GM23338 (cell line): ENCODE measurements around the gene PITPNC1. TPM values are rescaled to one million over a fixed set of nuclear protein-coding genes. Genes with fewer than 3 reads are reported as not detected.

Experiments used
- ATAC-seq: fragments of 200-7000 bp; cut with Tn5 transposase; 3 replicates; pipeline ENCODE4 v1.9.1; 2020
- DNase-seq: peaks from one replicate; pipeline ENCODE4 v3.0.0-alpha.2; 2015; ENCODE audit warnings: low spot score
- H2AFZ ChIP-seq: fragments of 200-600 bp; sonication (generic); 2 replicates; pipeline ENCODE4 v1.8.0; 2016; ENCODE audit warnings: antibody characterized with exemption, mild to moderate bottlenecking, moderate library complexity
- H3F3A ChIP-seq: fragments of 200-600 bp; sonication (generic); replicated peaks from 2 replicates; pipeline ENCODE4 v1.8.0; 2017; ENCODE audit warnings: antibody characterized with exemption, mixed run types, low read depth
- H3K27ac ChIP-seq: fragments of 200-600 bp; sonication (generic); 2 replicates; pipeline ENCODE4 v1.6.1; 2016; ENCODE audit warnings: low read depth
- H3K27me3 ChIP-seq: fragments of 200-600 bp; sonication (generic); 2 replicates; pipeline ENCODE4 v1.8.0; 2016; ENCODE audit warnings: mild to moderate bottlenecking, mixed run types, moderate library complexity; ENCODE audit not compliant: insufficient read depth
- H3K36me3 ChIP-seq: fragments of 200-600 bp; sonication (generic); 2 replicates; pipeline ENCODE4 v1.8.0; 2016; ENCODE audit warnings: mild to moderate bottlenecking; ENCODE audit not compliant: insufficient read depth
- H3K4me1 ChIP-seq: fragments of 200-600 bp; sonication (generic); 2 replicates; pipeline ENCODE4 v1.8.0; 2016; ENCODE audit warnings: mild to moderate bottlenecking, moderate library complexity; ENCODE audit not compliant: insufficient read depth
- H3K4me2 ChIP-seq: fragments of 200-600 bp; sonication (generic); 2 replicates; pipeline ENCODE4 v1.7.1; 2017; ENCODE audit warnings: mixed run types
- H3K4me3 ChIP-seq: fragments of 200-600 bp; sonication (generic); 2 replicates; pipeline ENCODE4 v1.6.1; 2016; ENCODE audit warnings: mixed run types
- H3K79me2 ChIP-seq: fragments of 200-600 bp; sonication (generic); replicated peaks from 2 replicates; pipeline ENCODE4 v1.8.0; 2017; ENCODE audit warnings: mild to moderate bottlenecking; ENCODE audit not compliant: insufficient read depth
- H3K9me2 ChIP-seq: fragments of 200-600 bp; sonication (generic); 2 replicates; pipeline ENCODE4 v1.8.0; 2017; ENCODE audit not compliant: insufficient read depth
- H4K20me1 ChIP-seq: fragments of 200-600 bp; sonication (generic); replicated peaks from 2 replicates; pipeline ENCODE4 v1.8.0; 2017; ENCODE audit warnings: mild to moderate bottlenecking; ENCODE audit not compliant: insufficient read depth
- H3K27ac Mint-ChIP-seq: 2 replicates; pipeline ENCODE4 v1.8.0; 2020; ENCODE audit warnings: inconsistent platforms, mild to moderate bottlenecking, moderate library complexity, mixed read lengths
- H3K27me3 Mint-ChIP-seq: 3 replicates; pipeline ENCODE4 v1.8.0; 2022; ENCODE audit warnings: low read depth, mild to moderate bottlenecking, moderate library complexity, mixed read lengths, inconsistent platforms; ENCODE audit not compliant: insufficient read depth, poor library complexity
- H3K36me3 Mint-ChIP-seq: 3 replicates; pipeline ENCODE4 v1.8.0; 2021; ENCODE audit warnings: low read depth, mild to moderate bottlenecking, inconsistent platforms, moderate library complexity, mixed read lengths
- H3K4me1 Mint-ChIP-seq: 3 replicates; pipeline ENCODE4 v1.8.0; 2020; ENCODE audit warnings: mild to moderate bottlenecking, inconsistent platforms, mixed read lengths
- H3K4me3 Mint-ChIP-seq: 3 replicates; pipeline ENCODE4 v1.8.0; 2021; ENCODE audit warnings: moderate library complexity, mild to moderate bottlenecking, inconsistent platforms, mixed read lengths
- H3K9me3 Mint-ChIP-seq: 3 replicates; pipeline ENCODE4 v1.8.0; 2020; ENCODE audit warnings: moderate library complexity, mild to moderate bottlenecking, inconsistent platforms, mixed read lengths
- CREB1 ChIP-seq: fragments of 250-450 bp; sonication (Bioruptor Pico); IDR thresholded peaks from 2 replicates; pipeline ENCODE4 v1.5.0; 2020; ENCODE audit warnings: low read depth, mild to moderate bottlenecking, moderate library complexity
- EZH2 ChIP-seq: fragments of 200-600 bp; sonication (generic); IDR thresholded peaks from one replicate; pipeline ENCODE4 v1.8.0; 2017; ENCODE audit warnings: antibody characterized with exemption, mild to moderate bottlenecking, low read depth; ENCODE audit not compliant: unreplicated experiment
- EZH2phosphoT487 ChIP-seq: fragments of 200-600 bp; sonication (generic); IDR thresholded peaks from one replicate; pipeline ENCODE4 v1.8.1; 2018; ENCODE audit warnings: antibody characterized with exemption; ENCODE audit not compliant: unreplicated experiment
- JUNB ChIP-seq: IDR thresholded peaks from one replicate; pipeline ENCODE4 v1.6.1; 2016; ENCODE audit warnings: antibody characterized with exemption; ENCODE audit not compliant: unreplicated experiment
- POLR2AphosphoS5 ChIP-seq: IDR thresholded peaks from 2 replicates; pipeline ENCODE4 v1.6.1; 2016; ENCODE audit warnings: antibody characterized with exemption, low read depth
- STAT1 ChIP-seq: IDR thresholded peaks from one replicate; pipeline ENCODE4 v1.6.1; 2016; ENCODE audit warnings: antibody characterized with exemption; ENCODE audit not compliant: unreplicated experiment
- ZNF114 ChIP-seq: fragments of 250-450 bp; sonication (Bioruptor Pico); IDR thresholded peaks from 2 replicates; pipeline ENCODE4 v1.5.0; 2020; ENCODE audit warnings: mild to moderate bottlenecking, moderate library complexity
- ZNF331 ChIP-seq: fragments of 250-450 bp; sonication (Bioruptor Pico); IDR thresholded peaks from 2 replicates; pipeline ENCODE4 v1.5.0; 2020; ENCODE audit warnings: low read depth, mild to moderate bottlenecking, moderate library complexity
- polyA plus RNA-seq: library from polyadenylated mRNA; unstranded; fragments of >200 nt; fragmentation: Nextera tagmentation; extraction: Ambion mirVana; gene quantifications from 2 replicates; pipeline ENCODE4 v1.2.1, GENCODE V29; 2016
- total RNA-seq: library from RNA; depleted of rRNA; stranded (reverse); fragments of >200 nt; shearing (Covaris generic); gene quantifications from 2 replicates; pipeline ENCODE4 v1.2.3, GENCODE V29; 2014
- TF ChIP-seq, protein P1 (sequence below): IDR thresholded peaks from 2 replicates; pipeline ENCODE4 v1.6.1; 2016; ENCODE audit warnings: antibody characterized with exemption
- TF ChIP-seq, protein P2 (sequence below): fragments of 250-450 bp; sonication (Bioruptor Pico); IDR thresholded peaks from 2 replicates; pipeline ENCODE4 v1.5.0; 2020; ENCODE audit warnings: mild to moderate bottlenecking, moderate library complexity
- TF ChIP-seq, protein P3 (sequence below): IDR thresholded peaks from one replicate; pipeline ENCODE4 v1.6.1; 2018; ENCODE audit warnings: antibody characterized with exemption; ENCODE audit not compliant: unreplicated experiment
- TF ChIP-seq, protein P4 (sequence below), 2 experiments: fragments of 200-600 bp in 1 of 2; sonication (generic) in 1 of 2; conservative IDR thresholded peaks; 2 replicates each; pipeline versions ENCODE4 v1.5.1 to v1.6.1; 2016 to 2017; ENCODE audit warnings: antibody characterized with exemption in 2 of 2, low read depth in 2 of 2, mild to moderate bottlenecking in 2 of 2, moderate library complexity in 1 of 2

The PITPNC1 gene
- total and polyA plus RNA-seq, 2 experiments from 2014 or later, result 23.0 to 32.6 TPM

DNA sequence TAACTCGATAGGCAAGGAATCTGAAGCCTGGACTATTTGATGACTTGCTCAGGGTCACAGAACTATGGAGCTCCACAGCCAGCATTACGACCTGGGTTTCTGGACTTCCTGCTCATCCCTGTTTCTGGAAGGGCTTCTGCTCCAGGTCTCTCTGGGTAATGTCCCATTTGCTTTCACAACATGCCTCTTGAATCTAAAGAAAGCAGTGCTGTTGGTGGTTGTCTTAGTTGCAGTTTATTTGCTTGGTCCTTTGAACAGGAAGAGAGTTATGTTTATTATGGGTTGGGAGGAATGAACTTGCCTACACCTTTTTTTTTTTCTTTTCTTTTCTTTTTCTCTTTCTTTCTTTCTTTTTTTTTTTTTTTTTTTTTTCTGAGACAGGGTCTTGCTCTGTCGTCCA lies 84.8 kb downstream of the PITPNC1 start:
- H2AFZ ChIP-seq, result no peak overlapping the region
- H3K9me2 ChIP-seq, result no peaks in the 10 kb centered on the region
- peaks cover 16% of the 10 kb centered on the region for H3K4me1 ChIP-seq
- Mint-ChIP-seq H3K27me3 (no peaks in the 10 kb centered on the region), H3K36me3 (peaks cover 16% of the 10 kb centered on the region), H3K4me1 (peaks cover 28% of the 10 kb centered on the region), H3K27ac (no peak overlapping the region), H3K4me3 (no peak overlapping the region), H3K9me3 (peaks cover 13% of the 10 kb centered on the region)
- H3K27me3 ChIP-seq, result no peaks in the 10 kb centered on the region
- no peaks in the 10 kb centered on the region for H3K36me3 ChIP-seq
- H3K27ac ChIP-seq, result no peak overlapping the region
- no peak overlapping the region for H3K4me2 ChIP-seq
- H3F3A ChIP-seq, result peaks cover 5% of the 10 kb centered on the region; the same call in 1 of the 2 replicates
- DNase-seq, result no peak
- no peaks in the 10 kb centered on the region; the same call in 1 of the 2 replicates for H4K20me1 ChIP-seq
- TF ChIP-seq ZNF114 (CRISPR knock-in tag) (no peak), CREB1 (CRISPR knock-in tag) (no peak), EZH2 (no peak), JUNB (no peak), ZNF331 (CRISPR knock-in tag) (no peak), EZH2phosphoT487 (no peak), STAT1 (no peak), POLR2AphosphoS5 (no peak)
- TF ChIP-seq, protein P1, sequence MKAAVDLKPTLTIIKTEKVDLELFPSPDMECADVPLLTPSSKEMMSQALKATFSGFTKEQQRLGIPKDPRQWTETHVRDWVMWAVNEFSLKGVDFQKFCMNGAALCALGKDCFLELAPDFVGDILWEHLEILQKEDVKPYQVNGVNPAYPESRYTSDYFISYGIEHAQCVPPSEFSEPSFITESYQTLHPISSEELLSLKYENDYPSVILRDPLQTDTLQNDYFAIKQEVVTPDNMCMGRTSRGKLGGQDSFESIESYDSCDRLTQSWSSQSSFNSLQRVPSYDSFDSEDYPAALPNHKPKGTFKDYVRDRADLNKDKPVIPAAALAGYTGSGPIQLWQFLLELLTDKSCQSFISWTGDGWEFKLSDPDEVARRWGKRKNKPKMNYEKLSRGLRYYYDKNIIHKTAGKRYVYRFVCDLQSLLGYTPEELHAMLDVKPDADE, result no peak
- TF ChIP-seq, protein P2, sequence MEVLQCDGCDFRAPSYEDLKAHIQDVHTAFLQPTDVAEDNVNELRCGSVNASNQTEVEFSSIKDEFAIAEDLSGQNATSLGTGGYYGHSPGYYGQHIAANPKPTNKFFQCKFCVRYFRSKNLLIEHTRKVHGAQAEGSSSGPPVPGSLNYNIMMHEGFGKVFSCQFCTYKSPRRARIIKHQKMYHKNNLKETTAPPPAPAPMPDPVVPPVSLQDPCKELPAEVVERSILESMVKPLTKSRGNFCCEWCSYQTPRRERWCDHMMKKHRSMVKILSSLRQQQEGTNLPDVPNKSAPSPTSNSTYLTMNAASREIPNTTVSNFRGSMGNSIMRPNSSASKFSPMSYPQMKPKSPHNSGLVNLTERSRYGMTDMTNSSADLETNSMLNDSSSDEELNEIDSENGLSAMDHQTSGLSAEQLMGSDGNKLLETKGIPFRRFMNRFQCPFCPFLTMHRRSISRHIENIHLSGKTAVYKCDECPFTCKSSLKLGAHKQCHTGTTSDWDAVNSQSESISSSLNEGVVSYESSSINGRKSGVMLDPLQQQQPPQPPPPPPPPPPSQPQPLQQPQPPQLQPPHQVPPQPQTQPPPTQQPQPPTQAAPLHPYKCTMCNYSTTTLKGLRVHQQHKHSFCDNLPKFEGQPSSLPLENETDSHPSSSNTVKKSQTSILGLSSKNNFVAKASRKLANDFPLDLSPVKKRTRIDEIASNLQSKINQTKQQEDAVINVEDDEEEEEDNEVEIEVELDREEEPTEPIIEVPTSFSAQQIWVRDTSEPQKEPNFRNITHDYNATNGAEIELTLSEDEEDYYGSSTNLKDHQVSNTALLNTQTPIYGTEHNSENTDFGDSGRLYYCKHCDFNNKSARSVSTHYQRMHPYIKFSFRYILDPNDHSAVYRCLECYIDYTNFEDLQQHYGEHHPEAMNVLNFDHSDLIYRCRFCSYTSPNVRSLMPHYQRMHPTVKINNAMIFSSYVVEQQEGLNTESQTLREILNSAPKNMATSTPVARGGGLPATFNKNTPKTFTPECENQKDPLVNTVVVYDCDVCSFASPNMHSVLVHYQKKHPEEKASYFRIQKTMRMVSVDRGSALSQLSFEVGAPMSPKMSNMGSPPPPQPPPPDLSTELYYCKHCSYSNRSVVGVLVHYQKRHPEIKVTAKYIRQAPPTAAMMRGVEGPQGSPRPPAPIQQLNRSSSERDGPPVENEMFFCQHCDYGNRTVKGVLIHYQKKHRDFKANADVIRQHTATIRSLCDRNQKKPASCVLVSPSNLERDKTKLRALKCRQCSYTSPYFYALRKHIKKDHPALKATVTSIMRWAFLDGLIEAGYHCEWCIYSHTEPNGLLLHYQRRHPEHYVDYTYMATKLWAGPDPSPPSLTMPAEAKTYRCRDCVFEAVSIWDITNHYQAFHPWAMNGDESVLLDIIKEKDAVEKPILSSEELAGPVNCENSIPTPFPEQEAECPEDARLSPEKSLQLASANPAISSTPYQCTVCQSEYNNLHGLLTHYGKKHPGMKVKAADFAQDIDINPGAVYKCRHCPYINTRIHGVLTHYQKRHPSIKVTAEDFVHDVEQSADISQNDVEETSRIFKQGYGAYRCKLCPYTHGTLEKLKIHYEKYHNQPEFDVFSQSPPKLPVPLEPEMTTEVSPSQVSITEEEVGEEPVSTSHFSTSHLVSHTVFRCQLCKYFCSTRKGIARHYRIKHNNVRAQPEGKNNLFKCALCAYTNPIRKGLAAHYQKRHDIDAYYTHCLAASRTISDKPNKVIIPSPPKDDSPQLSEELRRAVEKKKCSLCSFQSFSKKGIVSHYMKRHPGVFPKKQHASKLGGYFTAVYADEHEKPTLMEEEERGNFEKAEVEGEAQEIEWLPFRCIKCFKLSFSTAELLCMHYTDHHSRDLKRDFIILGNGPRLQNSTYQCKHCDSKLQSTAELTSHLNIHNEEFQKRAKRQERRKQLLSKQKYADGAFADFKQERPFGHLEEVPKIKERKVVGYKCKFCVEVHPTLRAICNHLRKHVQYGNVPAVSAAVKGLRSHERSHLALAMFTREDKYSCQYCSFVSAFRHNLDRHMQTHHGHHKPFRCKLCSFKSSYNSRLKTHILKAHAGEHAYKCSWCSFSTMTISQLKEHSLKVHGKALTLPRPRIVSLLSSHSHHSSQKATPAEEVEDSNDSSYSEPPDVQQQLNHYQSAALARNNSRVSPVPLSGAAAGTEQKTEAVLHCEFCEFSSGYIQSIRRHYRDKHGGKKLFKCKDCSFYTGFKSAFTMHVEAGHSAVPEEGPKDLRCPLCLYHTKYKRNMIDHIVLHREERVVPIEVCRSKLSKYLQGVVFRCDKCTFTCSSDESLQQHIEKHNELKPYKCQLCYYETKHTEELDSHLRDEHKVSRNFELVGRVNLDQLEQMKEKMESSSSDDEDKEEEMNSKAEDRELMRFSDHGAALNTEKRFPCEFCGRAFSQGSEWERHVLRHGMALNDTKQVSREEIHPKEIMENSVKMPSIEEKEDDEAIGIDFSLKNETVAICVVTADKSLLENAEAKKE, result no peak
- TF ChIP-seq, protein P3, sequence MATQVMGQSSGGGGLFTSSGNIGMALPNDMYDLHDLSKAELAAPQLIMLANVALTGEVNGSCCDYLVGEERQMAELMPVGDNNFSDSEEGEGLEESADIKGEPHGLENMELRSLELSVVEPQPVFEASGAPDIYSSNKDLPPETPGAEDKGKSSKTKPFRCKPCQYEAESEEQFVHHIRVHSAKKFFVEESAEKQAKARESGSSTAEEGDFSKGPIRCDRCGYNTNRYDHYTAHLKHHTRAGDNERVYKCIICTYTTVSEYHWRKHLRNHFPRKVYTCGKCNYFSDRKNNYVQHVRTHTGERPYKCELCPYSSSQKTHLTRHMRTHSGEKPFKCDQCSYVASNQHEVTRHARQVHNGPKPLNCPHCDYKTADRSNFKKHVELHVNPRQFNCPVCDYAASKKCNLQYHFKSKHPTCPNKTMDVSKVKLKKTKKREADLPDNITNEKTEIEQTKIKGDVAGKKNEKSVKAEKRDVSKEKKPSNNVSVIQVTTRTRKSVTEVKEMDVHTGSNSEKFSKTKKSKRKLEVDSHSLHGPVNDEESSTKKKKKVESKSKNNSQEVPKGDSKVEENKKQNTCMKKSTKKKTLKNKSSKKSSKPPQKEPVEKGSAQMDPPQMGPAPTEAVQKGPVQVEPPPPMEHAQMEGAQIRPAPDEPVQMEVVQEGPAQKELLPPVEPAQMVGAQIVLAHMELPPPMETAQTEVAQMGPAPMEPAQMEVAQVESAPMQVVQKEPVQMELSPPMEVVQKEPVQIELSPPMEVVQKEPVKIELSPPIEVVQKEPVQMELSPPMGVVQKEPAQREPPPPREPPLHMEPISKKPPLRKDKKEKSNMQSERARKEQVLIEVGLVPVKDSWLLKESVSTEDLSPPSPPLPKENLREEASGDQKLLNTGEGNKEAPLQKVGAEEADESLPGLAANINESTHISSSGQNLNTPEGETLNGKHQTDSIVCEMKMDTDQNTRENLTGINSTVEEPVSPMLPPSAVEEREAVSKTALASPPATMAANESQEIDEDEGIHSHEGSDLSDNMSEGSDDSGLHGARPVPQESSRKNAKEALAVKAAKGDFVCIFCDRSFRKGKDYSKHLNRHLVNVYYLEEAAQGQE, result no peak
- TF ChIP-seq, protein P4, sequence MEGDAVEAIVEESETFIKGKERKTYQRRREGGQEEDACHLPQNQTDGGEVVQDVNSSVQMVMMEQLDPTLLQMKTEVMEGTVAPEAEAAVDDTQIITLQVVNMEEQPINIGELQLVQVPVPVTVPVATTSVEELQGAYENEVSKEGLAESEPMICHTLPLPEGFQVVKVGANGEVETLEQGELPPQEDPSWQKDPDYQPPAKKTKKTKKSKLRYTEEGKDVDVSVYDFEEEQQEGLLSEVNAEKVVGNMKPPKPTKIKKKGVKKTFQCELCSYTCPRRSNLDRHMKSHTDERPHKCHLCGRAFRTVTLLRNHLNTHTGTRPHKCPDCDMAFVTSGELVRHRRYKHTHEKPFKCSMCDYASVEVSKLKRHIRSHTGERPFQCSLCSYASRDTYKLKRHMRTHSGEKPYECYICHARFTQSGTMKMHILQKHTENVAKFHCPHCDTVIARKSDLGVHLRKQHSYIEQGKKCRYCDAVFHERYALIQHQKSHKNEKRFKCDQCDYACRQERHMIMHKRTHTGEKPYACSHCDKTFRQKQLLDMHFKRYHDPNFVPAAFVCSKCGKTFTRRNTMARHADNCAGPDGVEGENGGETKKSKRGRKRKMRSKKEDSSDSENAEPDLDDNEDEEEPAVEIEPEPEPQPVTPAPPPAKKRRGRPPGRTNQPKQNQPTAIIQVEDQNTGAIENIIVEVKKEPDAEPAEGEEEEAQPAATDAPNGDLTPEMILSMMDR (conservative IDR thresholded peaks at IDR 0.05; ENCODE audit: low read depth in 2 of 2), result no peak
- peaks cover 92% of the 10 kb centered on the region for H3K79me2 ChIP-seq
- ATAC-seq, result no peak
- H3K4me3 ChIP-seq, result no peak overlapping the region
